HCT116 (cell line): ENCODE results near the gene SUN5. TPM values are rescaled to one million over a fixed set of nuclear protein-coding genes. Genes with fewer than 3 reads are reported as not detected.

Experiments
- ATAC-seq: fragments of 200-7000 bp; cut with Tn5 transposase; 2 replicates; pipeline ENCODE4 v1.9.1; 2020; ENCODE audit warnings: mild to moderate bottlenecking, moderate library complexity
- BruUV-seq: library from RNA; stranded (reverse); fragments of 400-500 nt; replicated peaks from 2 replicates; lab custom pipeline; 2021; lab: Mats Ljungman, UMichigan
- CTCF ChIA-PET: fragments of 300-600 bp; sonication (Branson Sonifier 250); formaldehyde crosslinking; loops from one replicate; lab custom pipeline; 2021; ENCODE audit warnings: antibody characterized with exemption; lab: Charles Lee
- POLR2A ChIA-PET: fragments of 300-600, 350-600 bp; sonication (Branson Sonifier 250); formaldehyde crosslinking; loops from one replicate; lab custom pipeline; 2021; ENCODE audit warnings: antibody characterized with exemption; lab: Charles Lee
- RAD21 ChIA-PET, 2 experiments: fragments of 300-600 bp; sonication (Branson Sonifier 250); formaldehyde crosslinking; loops; one replicate each; lab custom pipeline; 2023; ENCODE audit warnings: low total read pairs in 2 of 2; ENCODE audit not compliant: uncharacterized antibody in 2 of 2, unreplicated experiment in 2 of 2, low non-redundant PET in 1 of 2; lab: Charles Lee
- DNase-seq: peaks from one replicate; pipeline ENCODE4 v3.0.0-alpha.2; 2010; ENCODE audit warnings: low read depth, low spot score
- H2AFZ ChIP-seq: fragments of 200-600 bp; shearing (Covaris generic), sonication (generic); 2 replicates; pipeline ENCODE4 v1.6.1; 2017; ENCODE audit warnings: low read depth, mixed run types, mixed read lengths, antibody characterized with exemption, low read length; ENCODE audit not compliant: poor library complexity, severe bottlenecking
- H3K27ac ChIP-seq: 2 replicates; pipeline ENCODE4 v1.5.1; 2012; ENCODE audit warnings: low read depth, low read length
- H3K27me3 ChIP-seq: fragments of 200-600 bp; sonication (generic); 2 replicates; pipeline ENCODE4 v1.6.1; 2016; ENCODE audit warnings: mixed run types, low read length, mixed read lengths; ENCODE audit not compliant: insufficient read depth
- H3K36me3 ChIP-seq, 2 experiments: fragments of 200-500 bp in 1 of 2; fragments of 200-600 bp in 1 of 2; sonication (Bioruptor generic) in 1 of 2; sonication (generic) in 1 of 2; 2 replicates each; pipeline versions ENCODE4 v1.5.1 to v1.6.1; 2014 to 2016; ENCODE audit warnings: low read length in 2 of 2, inconsistent platforms in 1 of 2, mixed read lengths in 1 of 2, mixed run types in 1 of 2; ENCODE audit not compliant: insufficient read depth in 2 of 2, control insufficient read depth in 1 of 2
- H3K4me1 ChIP-seq, 2 experiments: fragments of 200-600 bp in 1 of 2; sonication (generic) in 1 of 2; 2 replicates each; pipeline versions ENCODE4 v1.5.1 to v1.6.1; 2012 to 2017; ENCODE audit warnings: low read length in 2 of 2, inconsistent platforms in 1 of 2, mild to moderate bottlenecking in 1 of 2, mixed read lengths in 1 of 2, mixed run types in 1 of 2, moderate library complexity in 1 of 2; ENCODE audit not compliant: insufficient read depth in 2 of 2, control insufficient read depth in 1 of 2
- H3K4me2 ChIP-seq: fragments of 200-600 bp; sonication (generic); 2 replicates; pipeline ENCODE4 v1.6.1; 2017; ENCODE audit warnings: mixed run types, low read length, mixed read lengths
- H3K4me3 ChIP-seq, 2 experiments: fragments of 200-600 bp in 1 of 2; sonication (generic) in 1 of 2; replicated peaks in 1 of 2; 2 replicates each; pipeline ENCODE4 v1.5.1; 2011 to 2016; ENCODE audit warnings: low read length in 2 of 2, control low read depth in 1 of 2, low read depth in 1 of 2, mild to moderate bottlenecking in 1 of 2, mixed read lengths in 1 of 2, mixed run types in 1 of 2
- H3K79me2 ChIP-seq: fragments of 200-600 bp; sonication (generic); 2 replicates; pipeline ENCODE4 v1.6.1; 2017; ENCODE audit warnings: mild to moderate bottlenecking, mixed run types, low read length, moderate library complexity, mixed read lengths; ENCODE audit not compliant: insufficient read depth
- H3K9ac ChIP-seq: fragments of 200-600 bp; sonication (generic); 2 replicates; pipeline ENCODE4 v1.6.1; 2016; ENCODE audit warnings: low read length, mixed read lengths
- H3K9me2 ChIP-seq: fragments of 200-600 bp; sonication (generic), shearing (Covaris generic); 2 replicates; pipeline ENCODE4 v1.6.1; 2017; ENCODE audit warnings: mixed run types, mild to moderate bottlenecking, moderate library complexity; ENCODE audit not compliant: insufficient read depth
- H3K9me3 ChIP-seq, 2 experiments: fragments of 200-500 bp in 1 of 2; fragments of 200-600 bp in 1 of 2; sonication (Bioruptor generic) in 1 of 2; sonication (generic) in 1 of 2; 2 replicates each; pipeline ENCODE4 v1.6.1; 2014 to 2017; ENCODE audit warnings: low read length in 2 of 2, mixed read lengths in 2 of 2, inconsistent platforms in 1 of 2, low read depth in 1 of 2, mild to moderate bottlenecking in 1 of 2, mixed run types in 1 of 2, moderate library complexity in 1 of 2; ENCODE audit not compliant: control insufficient read depth in 1 of 2, insufficient read depth in 1 of 2
- H4K20me1 ChIP-seq: fragments of 200-600 bp; sonication (generic), shearing (Covaris generic); 2 replicates; pipeline ENCODE4 v1.6.1; 2017; ENCODE audit warnings: mixed run types, mild to moderate bottlenecking, moderate library complexity; ENCODE audit not compliant: insufficient read depth
- ATF3 ChIP-seq: IDR thresholded peaks from 2 replicates; pipeline ENCODE4 v1.6.1; 2012
- CEBPB ChIP-seq: IDR thresholded peaks from 2 replicates; pipeline ENCODE4 v1.6.1; 2012; ENCODE audit warnings: low read depth
- CTCF ChIP-seq, 3 experiments: fragments of 200-600 bp in 1 of 3; sonication (generic) in 1 of 3; IDR thresholded peaks in 2 of 3; conservative IDR thresholded peaks in 1 of 3; 2 replicates each; pipeline ENCODE4 v1.5.1; 2012 to 2017; ENCODE audit warnings: low read depth in 2 of 3, low read length in 2 of 3, antibody characterized with exemption in 1 of 3, borderline replicate concordance in 1 of 3, control low read depth in 1 of 3, mild to moderate bottlenecking in 1 of 3, mixed read lengths in 1 of 3, mixed run types in 1 of 3, moderate library complexity in 1 of 3; ENCODE audit not compliant: insufficient read depth in 1 of 3
- EGR1 ChIP-seq: IDR thresholded peaks from 2 replicates; pipeline ENCODE4 v1.6.1; 2012; ENCODE audit warnings: low read depth
- EZH2 ChIP-seq: fragments of 200-600 bp; sonication (generic); IDR thresholded peaks from 2 replicates; pipeline ENCODE4 v1.6.1; 2017; ENCODE audit warnings: antibody characterized with exemption, mixed run types
- MAX ChIP-seq: IDR thresholded peaks from 2 replicates; pipeline ENCODE4 v1.6.1; 2012
- POLR2A ChIP-seq: IDR thresholded peaks from 2 replicates; pipeline ENCODE4 v1.7.0; 2011; ENCODE audit warnings: borderline replicate concordance; ENCODE audit not compliant: insufficient read depth, insufficient read length; ENCODE audit errors: extremely low read depth
- POLR2AphosphoS5 ChIP-seq: IDR thresholded peaks from 2 replicates; pipeline ENCODE4 v1.6.1; 2011; ENCODE audit warnings: mild to moderate bottlenecking, low read depth, low read length, moderate library complexity
- REST ChIP-seq: IDR thresholded peaks from 2 replicates; pipeline ENCODE4 v1.6.1; 2012; ENCODE audit warnings: low read depth
- SIN3A ChIP-seq: IDR thresholded peaks from 2 replicates; pipeline ENCODE4 v1.6.1; 2012; ENCODE audit warnings: low read depth
- SRF ChIP-seq: IDR thresholded peaks from 2 replicates; pipeline ENCODE4 v1.6.1; 2012; ENCODE audit warnings: low read depth
- TCF7L2 ChIP-seq: IDR thresholded peaks from 2 replicates; pipeline ENCODE4 v1.7.0; 2011; ENCODE audit warnings: borderline replicate concordance, inconsistent platforms; ENCODE audit not compliant: insufficient read depth, insufficient read length; ENCODE audit errors: extremely low read depth
- ZBTB33 ChIP-seq: IDR thresholded peaks from 2 replicates; pipeline ENCODE4 v1.6.1; 2011; ENCODE audit warnings: mild to moderate bottlenecking, low read length, moderate library complexity; ENCODE audit not compliant: insufficient replicate concordance; ENCODE audit errors: extremely low read depth
- ZFX ChIP-seq: fragments of 450-650 bp; IDR thresholded peaks from 2 replicates; pipeline ENCODE4 v1.6.1; 2017
- ZNF274 ChIP-seq: fragments of 200-500 bp; sonication (Bioruptor generic); IDR thresholded peaks from 2 replicates; pipeline ENCODE4 v1.6.1; 2014; ENCODE audit warnings: mild to moderate bottlenecking, low read depth, low read length, inconsistent platforms
- intact Hi-C: fragments of 100-400 bp; cut with micrococcal nuclease; formaldehyde crosslinking; loops from 2 replicates; pipeline ENCODE4 v1.10.0; 2022
- total RNA-seq: library from RNA; stranded (reverse); gene quantifications from one replicate; pipeline ENCODE4 v1.2.1, GENCODE V29; 2021; ENCODE audit not compliant: unreplicated experiment

Gene SUN5
- total RNA-seq, 1 experiment from 2014 or later, result not detected

GRCh38 chr20:32946629-32947028, 57.6 kb downstream of the SUN5 start:
- intact Hi-C loops, result no loop called here
- ChIA-PET RAD21 (no interaction called here), POLR2A (no interaction called here), CTCF (interaction anchor here (3.3 kb wide), 1 partner anchor 45 kb away, joined by 22 read pairs; no protein-coding TSS in a partner anchor)
- Histone ChIP-seq H3K36me3 (no peaks in the 10 kb centered on the region), H3K4me1 (no peaks in the 10 kb centered on the region), H3K9ac (no peak overlapping the region), H3K9me3 (no peaks in the 10 kb centered on the region), H3K9me2 (no peaks in the 10 kb centered on the region), H4K20me1 (no peaks in the 10 kb centered on the region), H3K27ac (no peak overlapping the region), H2AFZ (no peak overlapping the region), H3K27me3 (peaks cover 14% of the 10 kb centered on the region), H3K4me2 (no peak overlapping the region), H3K79me2 (no peaks in the 10 kb centered on the region), H3K4me3 (no peak overlapping the region)
- ATAC-seq, result no peak
- no TSS peak for BruUV-seq
- DNase-seq, result no peak
- TF ChIP-seq POLR2A (no peak), MAX (no peak), ZBTB33 (no peak), ZFX (no peak), CEBPB (no peak), CTCF (IDR thresholded peaks at IDR 0.05 in 2 of 3, conservative IDR thresholded peaks at IDR 0.05 in 1 of 3; ENCODE audit: borderline replicate concordance in 1 of 3, insufficient read depth in 1 of 3, low read depth in 2 of 3, low read length in 2 of 3) (no peak), POLR2AphosphoS5 (no peak), TCF7L2 (no peak), SIN3A (no peak), EGR1 (no peak), EZH2 (no peak), ZNF274 (no peak), REST (no peak), ATF3 (no peak), SRF (no peak)
